DMS53 treated with DMSO at 0.1 percent for 48 hours (cell line): Measurements from ENCODE around the gene B4GALNT4.
"Not testable (repeated sequence)": the region's sequence is repeated elsewhere in the genome, so short reads cannot be mapped to it uniquely, and the experiment has no call there.

ENCODE experiments used
- DNase-seq: peaks from one replicate; lab custom pipeline; 2025; ENCODE audit not compliant: unreplicated experiment; lab: John Stamatoyannopoulos, UW

The B4GALNT4 gene

GRCh38 chr11:418343-419247 is 49.3 kb downstream of the B4GALNT4 start:
- DNase-seq = no peak

DNA sequence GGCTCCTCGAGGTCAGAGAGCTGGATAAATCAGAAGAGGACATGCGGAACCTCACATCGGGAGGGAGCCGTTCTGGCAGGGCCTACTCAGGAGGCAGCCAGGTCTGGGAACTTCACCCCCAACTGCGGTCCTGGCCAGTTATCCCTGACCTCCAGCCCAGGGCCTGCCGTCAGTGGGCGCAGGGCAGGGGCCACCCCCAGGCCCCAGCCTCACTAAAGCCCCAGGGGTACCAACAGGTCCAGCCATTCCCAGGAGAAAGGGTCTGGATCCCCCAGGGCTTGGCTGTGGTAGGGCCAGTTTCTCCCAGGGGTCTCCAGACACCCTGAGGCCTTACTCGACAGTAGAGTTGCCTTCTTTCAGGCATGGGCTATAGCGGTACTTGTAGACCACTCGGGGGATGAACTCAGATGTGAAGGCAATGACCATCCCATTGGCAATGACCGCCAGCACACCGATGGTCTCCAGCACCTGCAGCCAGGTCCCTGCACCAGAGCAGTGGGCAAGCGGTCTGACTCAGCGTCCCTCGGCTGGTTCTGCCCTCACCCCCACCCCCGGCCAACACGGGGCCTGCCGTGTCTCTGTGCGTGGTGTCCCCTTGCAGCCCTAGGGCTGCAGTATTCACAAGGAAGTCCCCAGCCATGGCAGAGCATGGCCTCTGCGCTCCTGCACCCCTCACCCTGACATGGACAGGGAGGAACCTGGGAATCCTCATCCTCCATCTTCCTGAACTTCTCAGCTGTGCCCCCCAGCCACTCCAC is 50.1 kb downstream of the B4GALNT4 start:
- no peak for DNase-seq

DNA sequence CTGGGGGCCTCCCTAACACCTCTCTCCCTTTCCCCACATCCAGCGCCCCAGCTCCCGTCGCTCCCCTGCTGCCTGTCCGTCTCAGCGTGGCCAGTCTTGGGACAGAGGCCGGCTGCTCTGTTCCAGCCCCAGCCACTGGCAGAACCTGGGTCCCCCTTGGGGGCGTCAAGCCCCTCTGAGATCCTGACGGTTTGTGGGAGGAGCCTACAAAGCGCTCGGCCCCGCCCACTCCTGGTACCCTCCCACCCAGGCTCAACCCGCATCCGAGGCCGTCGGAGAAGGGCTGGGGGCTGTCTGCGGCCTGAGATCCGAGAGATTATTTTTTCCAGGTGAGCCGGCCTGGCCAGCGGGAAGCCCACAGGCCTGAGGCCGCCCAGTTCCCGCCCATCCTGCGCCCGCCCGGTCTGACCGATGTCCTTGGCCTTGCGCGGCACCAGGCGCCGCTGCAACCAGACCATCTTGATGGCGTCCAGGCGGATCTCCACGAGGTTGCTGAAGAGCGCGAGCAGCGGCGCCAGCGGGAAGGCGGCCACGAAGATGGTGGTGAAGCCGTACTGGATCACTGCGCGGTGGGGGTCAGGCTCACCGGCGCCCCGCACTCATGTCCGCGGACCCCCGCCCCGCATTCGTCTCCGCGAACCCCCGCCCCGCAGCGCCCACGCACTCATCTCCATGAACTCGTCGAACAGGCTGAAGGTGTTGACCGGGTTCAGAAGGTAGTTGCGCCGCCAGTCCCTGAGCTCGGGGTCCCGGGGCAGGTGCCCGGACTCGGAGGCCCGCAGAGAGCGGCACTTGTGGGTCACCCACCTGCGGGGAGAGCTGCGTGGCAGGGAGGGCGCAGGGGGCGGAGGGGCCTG is 51.0 kb downstream of the B4GALNT4 start:
- no peak for DNase-seq

GRCh38 chr11:420911-421321 is 51.6 kb downstream of the B4GALNT4 start:
- DNase-seq = no peak

GRCh38 chr11:422249-422656 is 53.0 kb downstream of the B4GALNT4 start:
- DNase-seq = no peak

GRCh38 chr11:424232-424631 is 54.9 kb downstream of the B4GALNT4 start:
- DNase-seq = no peak

- DNase-seq = not testable (repeated sequence)
These were observed 55.5 kb downstream of the B4GALNT4 start for GRCh38 chr11:424766-425165.

DNA sequence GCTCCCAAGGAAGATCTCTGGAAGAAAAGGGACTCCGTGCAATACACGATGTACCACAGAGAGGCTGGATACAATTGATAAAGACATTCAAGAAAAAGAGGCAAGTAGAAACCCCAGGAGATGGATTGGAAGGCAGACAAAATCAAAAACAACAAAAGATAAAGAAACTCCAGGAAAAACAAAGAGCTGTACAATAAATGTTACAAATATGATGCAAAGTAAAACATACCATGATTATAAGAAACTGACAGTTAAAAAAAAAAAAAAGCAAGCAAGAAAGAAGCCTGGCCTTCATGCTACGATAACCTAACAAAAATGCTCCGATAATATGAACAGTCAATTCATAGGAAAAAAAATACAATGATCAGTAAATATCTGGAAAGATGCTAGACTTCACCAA is 56.0 kb downstream of the B4GALNT4 start:
- no peak for DNase-seq

DNA sequence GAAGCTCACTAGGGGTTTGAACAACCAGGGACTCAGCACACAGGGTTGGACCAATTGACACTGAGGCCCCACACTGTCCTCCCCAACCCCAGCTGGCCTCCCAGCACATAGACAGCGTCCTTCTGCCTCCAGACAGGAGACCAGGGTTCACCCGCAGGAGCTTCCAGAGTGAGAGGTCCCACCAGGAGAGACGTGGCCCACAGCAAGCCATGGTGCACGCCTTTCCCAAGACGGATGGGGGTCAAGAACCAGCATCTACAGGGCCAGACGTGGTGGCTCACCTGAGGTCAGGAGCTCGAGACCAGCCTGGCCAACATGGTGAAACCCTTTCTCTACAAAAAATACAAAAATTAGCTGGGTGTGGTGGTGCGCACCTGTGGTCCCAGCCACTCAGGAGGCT is 57.6 kb downstream of the B4GALNT4 start:
- DNase-seq = no peak

GRCh38 chr11:428295-428694 is 59.0 kb downstream of the B4GALNT4 start:
- DNase-seq = no peak

DNA sequence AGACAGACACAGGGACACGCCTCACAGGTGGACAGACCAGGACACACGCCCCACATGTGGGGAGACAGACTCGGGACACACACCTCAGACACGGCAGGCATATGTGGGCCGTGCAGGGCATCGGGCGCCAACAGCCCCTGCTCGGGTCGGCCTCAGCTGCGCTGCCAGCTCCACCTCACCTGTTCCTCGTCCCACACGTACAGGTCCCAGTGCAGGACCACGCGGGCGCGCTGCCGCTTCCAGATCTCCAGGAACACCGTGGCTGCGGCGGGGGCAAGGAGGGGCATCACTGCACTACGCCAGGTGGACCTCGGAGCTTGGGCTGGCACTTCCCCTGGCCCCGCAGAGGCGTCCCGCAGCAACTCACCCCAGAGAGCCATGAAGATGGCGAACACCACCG is 60.1 kb downstream of the B4GALNT4 start:
- DNase-seq = no peak

DNA sequence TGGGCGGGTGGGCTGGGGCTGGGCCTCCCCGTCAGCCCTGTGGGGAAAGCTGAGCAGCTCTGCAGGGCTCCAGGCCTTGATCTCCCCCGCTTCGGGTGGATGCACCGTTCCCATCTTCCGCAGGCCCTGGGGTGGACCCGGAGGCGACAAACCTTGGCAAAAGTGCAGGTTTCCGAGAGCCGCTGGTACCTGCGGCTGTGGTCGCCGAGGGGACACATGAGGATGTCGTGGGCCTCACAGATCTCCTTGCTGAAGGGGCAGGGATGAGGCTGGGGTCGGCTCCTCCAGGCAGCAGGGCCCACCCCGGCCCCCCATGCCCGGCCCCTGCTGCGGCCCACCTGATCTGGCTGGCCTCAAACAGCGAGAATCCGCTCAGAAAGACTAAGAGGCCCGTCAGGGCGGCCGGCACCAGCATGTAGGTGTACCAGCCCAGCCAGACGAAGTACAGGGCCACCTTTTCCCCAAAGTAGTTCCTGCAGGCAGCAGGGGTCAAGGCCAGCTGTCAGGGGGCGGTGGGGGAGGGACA is 60.7 kb downstream of the B4GALNT4 start:
- no peak for DNase-seq
